Measurements from ENCODE around the gene MACO1.

DNA sequence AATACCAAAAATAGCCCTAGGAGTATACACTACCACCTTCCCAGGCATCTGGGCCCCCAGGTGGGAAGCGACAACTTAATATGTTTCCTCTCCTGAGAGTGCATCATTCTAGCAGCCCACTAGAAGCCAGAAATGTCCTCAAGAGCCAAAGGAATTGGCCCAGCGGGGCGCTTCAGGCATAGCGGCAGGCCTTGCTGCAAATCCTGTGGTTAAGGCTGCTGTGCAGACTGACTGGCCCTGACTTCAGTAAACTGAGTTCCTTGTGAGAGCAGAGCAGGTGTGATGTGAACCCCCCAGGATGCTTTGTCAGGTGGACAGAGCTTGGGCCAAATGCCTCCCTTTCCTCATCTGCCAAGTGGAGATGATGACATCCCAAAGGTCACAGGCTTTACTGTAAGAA lies 83.0 kb downstream of the MACO1 start:
- TF ChIP-seq, protein P1, sequence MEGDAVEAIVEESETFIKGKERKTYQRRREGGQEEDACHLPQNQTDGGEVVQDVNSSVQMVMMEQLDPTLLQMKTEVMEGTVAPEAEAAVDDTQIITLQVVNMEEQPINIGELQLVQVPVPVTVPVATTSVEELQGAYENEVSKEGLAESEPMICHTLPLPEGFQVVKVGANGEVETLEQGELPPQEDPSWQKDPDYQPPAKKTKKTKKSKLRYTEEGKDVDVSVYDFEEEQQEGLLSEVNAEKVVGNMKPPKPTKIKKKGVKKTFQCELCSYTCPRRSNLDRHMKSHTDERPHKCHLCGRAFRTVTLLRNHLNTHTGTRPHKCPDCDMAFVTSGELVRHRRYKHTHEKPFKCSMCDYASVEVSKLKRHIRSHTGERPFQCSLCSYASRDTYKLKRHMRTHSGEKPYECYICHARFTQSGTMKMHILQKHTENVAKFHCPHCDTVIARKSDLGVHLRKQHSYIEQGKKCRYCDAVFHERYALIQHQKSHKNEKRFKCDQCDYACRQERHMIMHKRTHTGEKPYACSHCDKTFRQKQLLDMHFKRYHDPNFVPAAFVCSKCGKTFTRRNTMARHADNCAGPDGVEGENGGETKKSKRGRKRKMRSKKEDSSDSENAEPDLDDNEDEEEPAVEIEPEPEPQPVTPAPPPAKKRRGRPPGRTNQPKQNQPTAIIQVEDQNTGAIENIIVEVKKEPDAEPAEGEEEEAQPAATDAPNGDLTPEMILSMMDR (optimal IDR thresholded peaks at IDR 0.05 in 1 of 3, IDR thresholded peaks at IDR 0.05 in 1 of 3, conservative IDR thresholded peaks at IDR 0.05 in 1 of 3; ENCODE audit: extremely low read depth in 1 of 3, insufficient read depth in 2 of 3, low read length in 3 of 3) = no peak
- no peak for TF ChIP-seq EZH2 (IDR thresholded peaks at IDR 0.05; ENCODE audit: low read length)
